ENCODE data around the gene SMC1B.
"Not testable (repeated sequence)": the region's sequence is repeated elsewhere in the genome, so short reads cannot be mapped to it uniquely, and the experiment has no call there.

The SMC1B gene

DNA sequence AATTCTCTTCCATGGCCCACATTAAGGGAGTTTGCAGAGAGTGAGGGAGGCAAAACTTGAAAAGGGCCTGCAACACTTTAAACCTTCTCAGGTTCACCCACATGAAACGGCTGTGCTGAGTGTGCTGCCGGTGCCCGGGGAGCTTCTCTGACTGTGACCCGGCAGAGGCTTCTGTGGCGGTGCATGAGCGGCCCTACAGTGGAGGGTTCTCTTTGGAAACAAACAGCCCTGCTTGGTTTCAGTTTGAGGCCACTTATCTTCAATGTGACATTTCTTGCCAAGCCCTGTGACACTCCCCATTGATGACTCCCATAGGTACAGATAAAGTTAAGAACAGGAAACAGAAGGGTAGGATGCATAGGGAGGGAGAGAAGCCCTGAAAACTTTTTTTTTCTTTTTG, 71.9 kb downstream of the SMC1B start:
- DNase-seq (ENCODE audit: low read depth), result no peak

DNA sequence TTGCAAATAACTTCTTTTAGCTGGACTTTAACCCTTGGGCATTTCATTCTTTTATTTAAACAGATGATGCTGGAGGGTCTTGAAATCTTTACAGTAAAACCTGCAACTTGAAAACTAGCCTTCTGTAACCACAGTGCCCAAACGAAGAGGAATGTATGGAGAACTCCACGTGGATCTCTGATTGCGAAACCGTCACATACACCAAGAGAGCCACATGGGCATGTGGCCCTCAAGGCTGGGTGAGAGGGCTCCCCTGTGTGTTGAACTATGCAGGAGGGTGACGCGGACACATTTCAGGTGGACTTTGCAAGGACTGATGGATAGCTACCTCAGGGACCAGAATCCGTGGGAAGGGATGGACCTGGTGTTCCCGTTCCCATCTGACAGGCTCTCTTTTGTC, 73.1 kb downstream of the SMC1B start:
- no peak for DNase-seq (ENCODE audit: low read depth)

DNA sequence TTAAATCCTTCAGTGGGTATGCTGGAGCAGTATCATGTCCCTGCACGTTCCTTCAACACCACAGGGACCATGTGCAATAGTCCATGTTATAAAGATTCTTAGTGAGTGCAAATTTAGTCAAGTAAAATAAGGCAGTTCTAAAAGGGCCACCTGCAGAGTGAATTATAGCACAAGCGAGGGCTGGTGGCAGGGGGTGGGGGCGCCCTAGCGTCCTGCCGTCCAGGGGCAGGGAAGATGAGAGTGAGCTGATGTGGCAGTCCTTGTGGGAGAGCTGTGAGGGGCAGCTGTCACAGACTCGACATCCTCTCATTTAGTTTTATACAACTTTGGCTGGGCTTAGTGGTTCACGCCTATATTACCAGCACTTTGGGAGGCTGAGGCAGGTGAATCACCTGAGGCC, 74.6 kb downstream of the SMC1B start:
- no peak for DNase-seq (ENCODE audit: low read depth)

DNA sequence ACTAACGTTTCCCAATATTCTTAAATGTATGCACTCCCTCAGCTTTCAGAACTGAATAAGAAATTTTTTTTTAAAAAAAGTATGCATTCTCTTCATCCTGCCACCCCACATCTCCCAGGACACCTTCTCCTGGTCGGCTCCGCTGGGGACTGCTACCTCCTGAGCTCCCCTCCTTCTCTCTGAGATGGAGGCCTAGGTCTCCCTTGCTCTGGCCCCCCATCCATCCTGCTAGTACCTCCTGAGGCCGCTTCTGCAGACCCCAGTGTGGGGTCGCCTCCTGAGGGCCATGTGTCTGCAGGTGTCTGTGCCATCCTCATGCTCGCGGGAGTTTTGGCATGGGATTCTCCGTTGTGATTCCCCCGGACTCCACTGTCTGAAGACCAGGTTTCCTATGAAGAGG, 75.9 kb downstream of the SMC1B start:
- DNase-seq (ENCODE audit: low read depth), result no peak

DNA sequence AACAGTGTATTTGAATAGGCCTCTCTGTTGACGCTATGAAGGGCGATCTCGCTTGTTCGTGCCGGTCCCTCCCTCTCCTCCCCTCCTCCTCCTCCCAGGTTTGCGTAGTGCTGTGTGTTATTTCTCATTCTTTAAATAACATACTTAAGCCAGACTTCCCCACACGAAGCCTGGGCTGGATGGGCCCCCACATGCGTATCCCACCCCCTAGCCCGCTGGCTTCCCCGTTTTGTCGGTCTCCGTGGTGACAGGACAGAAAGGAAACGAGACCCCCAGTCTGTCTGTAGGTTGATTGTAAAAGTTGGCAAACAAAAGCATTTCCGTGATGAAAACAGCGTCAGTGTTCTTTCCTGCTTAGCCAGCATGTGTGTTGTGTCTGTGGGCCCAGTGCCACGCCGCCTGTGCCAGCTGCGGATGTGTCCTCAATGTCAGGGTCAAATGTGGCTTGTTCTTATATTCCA, 76.4 kb downstream of the SMC1B start:
- no peak for DNase-seq (ENCODE audit: low read depth)

DNA sequence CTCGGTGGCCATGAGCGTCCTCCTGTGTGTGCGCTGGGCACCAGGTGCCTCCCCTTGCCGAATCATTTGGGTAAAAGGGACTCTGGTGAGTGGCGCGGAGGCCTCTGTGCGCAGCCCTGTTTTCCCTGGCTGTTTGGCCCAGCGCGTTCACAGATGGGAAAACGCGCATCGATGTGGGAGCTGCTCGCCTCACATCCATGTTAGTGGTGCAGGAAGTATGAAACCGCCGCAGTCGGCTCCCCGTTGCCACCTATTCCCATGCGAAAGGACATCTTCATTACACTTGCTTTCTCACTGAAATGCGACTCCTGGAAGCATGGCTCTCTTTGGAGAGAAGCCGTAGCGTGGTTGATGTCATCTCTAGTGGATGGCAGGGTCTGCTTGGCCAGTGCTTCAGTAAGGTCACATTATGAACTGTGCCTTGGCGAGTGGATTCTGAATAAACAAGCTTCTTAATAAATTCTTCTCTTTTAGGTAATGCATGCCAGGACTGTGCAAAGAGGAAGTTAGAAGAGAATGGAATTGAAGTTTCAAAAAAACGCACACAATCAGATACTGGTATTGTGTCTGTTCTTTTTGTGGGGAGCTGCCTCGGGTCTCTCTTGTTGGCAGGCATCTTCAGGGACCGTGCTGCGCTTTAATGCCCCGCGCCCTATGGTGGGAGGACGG, 77.4 kb downstream of the SMC1B start:
- DNase-seq (ENCODE audit: low read depth), result no peak

DNA sequence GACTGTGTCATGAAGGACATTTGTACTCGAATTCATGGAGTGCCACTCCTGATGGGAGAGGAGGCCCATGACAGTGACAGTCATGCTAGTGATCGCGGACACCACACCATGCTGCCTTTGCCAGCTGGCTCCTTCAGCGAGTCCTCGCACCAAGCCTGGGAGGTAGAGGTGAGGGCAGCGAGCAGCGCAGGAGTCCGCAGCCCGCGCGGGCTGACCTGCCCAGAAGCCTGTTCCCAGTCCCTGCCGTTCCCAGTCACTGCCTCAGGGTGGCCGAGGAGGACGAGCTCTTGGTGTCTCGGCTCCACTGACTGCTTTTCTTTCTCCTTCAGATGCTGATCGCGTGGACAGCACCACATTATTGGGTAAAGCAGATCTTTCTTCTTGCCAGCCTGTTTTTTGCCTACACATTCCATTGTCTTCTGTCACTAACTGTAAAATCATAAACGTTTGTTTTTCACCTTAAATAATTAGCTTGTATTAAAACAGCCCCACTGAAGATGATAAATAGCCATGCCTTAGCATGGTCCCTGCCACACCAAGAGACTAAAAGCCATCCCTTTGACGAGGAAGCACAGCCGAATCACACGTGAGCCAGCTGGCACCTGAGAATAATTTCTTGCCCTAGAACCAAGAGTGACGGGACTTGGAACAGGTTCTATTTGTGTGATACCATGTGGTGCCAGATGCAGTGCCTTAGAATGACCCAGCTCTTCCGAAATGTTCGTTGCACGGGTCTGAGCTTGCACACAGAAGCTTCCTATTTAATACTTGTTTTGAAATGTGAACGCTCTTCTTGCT, 78.2 kb downstream of the SMC1B start:
- DNase-seq (ENCODE audit: low read depth), result no peak

DNA sequence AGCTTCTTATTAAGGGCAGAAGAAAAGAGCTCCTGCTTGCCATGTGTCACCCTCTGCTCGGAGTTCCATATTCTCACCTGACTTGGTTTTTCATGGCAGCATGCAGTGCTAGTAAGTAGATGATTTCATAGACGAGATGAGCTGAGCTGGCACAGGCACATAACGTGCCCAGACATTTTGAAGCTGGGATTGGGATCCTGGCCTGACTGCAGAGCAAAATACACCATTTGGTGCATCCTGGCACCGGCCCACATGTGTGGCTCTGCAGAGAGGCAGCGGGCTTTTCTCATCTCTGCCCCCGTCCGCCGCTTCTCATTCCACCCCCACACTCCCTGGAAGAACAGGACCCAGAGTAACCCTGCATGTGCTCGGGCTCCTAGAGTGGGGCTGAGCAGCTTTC, 78.9 kb downstream of the SMC1B start:
- no peak for DNase-seq (ENCODE audit: low read depth)

DNA sequence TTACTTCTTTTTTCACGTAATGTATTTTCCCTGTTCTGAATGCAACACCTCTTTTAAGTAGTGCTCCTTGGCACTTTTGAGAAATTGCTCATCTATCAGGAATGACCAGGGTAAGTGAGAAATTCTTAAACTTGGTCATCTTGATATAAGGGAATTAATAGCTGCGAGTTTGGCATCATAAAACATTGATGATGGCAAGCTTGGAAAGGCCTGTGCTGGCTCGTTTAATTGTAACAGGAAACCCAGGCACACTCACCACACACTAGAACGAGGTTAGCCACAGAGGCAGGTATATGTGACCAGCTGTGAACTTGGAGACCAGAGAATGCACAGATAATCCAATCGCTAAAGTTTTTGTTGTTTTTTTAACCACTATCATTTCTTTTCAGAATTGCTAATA, 79.3 kb downstream of the SMC1B start:
- no peak for DNase-seq (ENCODE audit: low read depth)

DNA sequence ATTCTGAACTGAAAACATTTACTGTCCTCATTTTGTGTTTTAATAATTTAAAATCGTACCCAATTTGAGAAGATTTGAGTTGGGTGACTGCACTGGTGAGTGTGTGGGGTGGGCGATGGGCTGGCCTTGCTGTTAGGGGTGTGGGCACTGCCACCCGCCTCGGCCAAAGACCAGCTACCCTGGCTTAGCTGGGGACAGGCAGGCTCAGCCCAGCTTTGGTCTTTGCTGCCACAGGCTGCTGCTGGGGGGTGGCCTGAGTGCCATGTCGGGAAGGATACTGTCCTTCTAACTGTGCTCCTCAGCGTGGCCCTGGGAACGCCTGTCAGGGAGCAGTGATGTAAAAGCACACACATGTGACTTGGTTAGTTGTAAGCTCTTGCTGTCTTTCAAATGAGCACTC, 81.4 kb downstream of the SMC1B start:
- no peak for DNase-seq (ENCODE audit: low read depth)

DNA sequence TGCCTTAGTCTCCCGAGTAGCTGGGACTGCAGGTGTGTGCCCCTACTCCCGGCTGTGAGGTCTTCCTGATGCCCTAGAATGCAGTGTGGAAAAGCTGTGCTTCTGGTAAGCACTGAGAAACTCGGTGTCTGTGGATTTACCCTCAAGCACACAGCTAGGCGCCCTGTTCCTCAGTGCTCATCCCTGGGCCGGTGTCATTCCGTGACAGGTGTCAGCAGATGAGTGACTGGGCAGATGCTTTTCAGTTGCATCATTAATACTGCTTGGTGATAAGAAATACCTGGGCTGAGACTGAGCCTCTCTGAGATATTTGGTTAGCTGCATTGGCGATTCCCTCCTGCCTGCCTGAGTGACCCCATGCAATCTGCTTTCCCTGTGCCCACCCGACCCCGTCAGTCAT, 81.9 kb downstream of the SMC1B start:
- DNase-seq (ENCODE audit: low read depth), result no peak

DNA sequence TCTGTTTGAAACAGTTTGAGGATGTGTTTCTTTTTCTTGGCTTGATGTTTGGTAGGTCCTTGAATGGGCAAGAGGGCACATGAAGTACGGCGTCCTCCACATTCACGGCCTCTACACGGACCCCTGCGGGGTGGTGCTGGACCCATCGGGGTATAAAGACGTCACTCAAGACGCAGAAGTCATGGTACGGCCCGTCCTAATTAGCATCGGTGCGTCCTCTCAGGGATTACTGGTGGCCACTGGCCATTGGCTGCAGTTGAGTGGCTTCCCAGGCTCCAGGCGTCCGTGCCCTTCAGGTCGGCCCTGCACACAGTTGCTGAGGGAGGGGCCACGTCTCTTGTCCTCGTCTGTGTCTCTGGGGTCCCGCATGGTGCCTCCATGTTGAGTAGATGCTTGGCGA, 82.9 kb downstream of the SMC1B start:
- DNase-seq (ENCODE audit: low read depth), result no peak

DNA sequence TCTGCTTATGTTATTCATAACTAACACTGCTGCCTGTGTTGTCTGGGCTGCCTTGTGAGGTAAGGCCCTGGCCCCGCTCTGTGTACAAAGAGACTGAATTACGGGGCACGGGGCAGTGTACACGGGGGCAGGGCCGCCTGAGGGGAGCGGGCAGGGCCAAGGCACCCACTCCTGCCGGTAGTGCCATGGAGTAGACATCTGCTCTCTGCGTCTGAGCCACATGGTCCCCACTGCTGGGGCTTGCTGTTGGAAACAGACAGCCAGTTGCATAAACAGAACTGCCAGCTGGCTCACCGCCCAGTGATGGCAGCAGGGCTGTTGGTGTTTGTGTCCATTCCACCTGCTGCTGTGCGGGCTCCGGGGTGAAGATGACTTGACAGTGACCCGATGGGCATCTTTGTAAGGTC, 83.9 kb downstream of the SMC1B start:
- DNase-seq (ENCODE audit: low read depth), result no peak

DNA sequence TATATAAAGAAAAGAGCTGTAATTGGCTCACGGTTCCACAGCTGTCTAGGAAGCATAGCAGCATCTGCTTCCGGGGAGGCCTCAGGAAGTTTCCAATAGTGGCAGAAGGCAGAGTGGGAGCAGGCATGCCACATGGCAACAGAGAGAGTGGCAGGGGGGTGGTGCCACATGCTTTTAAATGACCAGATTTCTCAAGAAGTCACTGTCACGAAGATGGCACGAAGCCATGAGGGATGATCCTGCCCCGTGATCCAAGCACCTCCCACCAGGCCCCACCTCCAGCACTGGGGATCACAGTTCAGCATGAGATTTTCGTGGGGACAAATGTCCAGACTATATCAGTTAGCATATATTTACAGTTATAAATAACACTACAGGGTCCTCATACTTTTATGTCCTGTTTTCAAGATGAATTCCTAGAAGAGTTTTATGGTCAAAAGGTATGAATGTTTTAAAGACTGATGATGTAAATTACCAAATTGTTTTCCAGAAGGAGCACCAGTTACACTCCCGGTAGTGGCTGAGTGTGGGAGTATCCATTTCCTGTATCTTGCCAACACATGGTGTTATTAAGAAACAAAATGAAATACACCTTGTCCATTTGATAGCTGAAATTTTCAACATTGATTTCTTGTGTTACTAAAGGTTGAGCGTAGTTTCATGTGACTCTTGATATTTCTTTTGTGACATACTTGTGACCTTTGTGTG, 84.4 kb downstream of the SMC1B start:
- no peak for DNase-seq (ENCODE audit: low read depth)

DNA sequence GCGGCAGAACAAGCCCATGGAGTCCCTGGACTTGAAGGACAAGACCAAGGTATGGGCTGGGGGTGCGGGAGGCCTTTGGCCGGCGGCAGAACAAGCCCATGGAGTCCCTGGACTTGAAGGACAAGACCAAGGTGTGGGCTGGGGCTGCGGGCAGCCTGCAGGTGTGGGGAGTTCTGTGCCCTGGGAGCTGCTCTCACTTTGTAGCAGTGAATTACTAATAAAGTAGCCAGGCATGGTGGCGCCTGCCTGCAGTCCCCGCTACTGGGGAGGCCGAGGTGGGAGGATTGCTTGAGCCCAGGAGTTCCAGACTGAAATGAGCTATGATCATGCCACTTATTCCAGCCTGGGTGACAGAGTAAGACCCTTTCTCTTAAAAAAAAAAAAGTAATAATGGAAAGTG, 85.1 kb downstream of the SMC1B start:
- DNase-seq (ENCODE audit: low read depth), result not testable (repeated sequence)

DNA sequence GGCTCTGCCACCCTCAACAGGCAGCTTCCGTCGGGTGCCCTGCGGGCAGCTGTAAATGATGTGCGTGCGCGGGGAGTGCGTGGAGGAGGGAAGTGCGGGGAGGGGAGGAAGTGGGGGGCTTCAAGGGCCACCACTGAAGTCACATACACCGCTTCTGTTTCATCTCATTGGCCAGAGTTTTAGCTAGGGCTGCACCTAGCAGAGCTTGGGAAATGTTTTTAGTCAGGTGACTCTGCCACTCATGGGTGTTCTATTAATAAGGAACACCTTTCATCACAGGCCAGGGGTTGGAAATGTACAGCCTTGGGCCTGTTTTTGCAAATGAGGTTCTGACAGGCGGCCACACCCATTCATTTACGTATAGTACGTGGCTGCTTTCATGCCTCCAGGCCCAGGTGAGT, 89.1 kb downstream of the SMC1B start:
- DNase-seq (ENCODE audit: low read depth), result no peak

DNA sequence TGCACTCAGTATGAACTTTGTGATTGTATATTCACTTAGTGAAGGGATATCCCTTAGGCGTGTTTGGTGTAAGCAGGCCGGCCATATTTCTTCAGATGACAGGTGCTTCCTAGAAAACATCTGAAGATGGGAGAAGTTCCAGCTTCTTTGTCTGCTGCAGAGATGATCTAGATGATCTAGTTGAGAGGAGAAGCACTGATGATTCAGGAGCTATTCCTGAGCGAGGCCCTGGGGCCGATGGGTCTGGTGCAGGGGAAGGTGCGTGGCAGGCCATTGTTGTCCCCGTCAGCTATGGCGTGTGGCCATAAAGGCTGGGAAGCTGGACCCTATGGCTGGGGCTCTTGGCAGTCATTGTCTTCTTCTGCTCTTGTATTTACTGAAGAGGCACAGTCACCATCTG, 89.7 kb downstream of the SMC1B start:
- no peak for DNase-seq (ENCODE audit: low read depth)

DNA sequence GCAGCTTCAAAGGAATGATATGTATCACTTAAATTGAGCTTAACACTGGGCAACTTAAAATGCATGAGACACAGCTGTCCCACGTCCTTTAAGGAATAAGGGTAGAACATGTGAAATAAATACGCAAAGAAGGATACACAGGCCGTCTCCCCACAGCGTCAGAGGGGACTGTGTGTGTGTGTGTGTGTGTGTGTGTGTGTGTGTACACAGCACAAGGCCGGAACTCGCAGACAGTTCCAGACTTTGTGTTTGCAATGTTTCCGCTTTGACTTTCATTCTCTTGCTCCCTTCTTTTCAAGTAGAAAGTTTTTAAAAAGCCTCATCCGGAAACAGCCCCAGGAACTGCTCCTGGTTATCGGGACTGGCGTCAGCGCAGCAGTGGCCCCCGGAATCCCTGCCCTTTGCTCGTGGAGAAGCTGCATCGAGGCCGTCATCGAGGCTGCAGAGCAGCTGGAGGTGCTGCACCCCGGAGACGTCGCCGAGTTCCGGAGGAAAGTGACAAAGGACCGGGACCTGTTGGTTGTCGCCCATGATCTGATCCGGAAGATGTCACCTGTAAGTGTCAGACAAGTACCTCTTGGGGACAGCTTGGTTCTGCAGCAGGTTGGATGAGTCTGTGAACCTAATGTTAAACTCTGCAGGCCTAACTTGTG, 90.4 kb downstream of the SMC1B start:
- no peak for DNase-seq (ENCODE audit: low read depth)

DNA sequence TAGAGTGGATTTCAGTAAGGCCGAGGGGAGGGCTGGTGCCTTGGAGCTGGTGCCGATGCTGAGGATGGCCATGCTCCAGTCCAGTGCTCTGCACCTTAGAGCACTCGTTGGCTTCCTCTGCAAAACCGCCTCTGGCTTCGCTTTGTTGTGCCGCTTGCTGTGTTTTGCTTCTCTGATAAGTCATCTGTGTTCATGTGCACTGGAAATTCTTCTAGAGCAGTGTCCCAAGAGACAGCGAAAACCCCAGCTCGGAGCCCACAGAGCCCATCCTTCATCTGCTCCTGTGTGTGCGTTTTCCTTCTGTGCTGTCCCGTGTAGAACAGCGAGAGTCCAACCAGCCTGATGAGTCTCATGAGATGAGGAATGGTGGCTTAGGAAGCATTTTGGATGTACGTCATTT, 91.6 kb downstream of the SMC1B start:
- DNase-seq (ENCODE audit: low read depth), result no peak

DNA sequence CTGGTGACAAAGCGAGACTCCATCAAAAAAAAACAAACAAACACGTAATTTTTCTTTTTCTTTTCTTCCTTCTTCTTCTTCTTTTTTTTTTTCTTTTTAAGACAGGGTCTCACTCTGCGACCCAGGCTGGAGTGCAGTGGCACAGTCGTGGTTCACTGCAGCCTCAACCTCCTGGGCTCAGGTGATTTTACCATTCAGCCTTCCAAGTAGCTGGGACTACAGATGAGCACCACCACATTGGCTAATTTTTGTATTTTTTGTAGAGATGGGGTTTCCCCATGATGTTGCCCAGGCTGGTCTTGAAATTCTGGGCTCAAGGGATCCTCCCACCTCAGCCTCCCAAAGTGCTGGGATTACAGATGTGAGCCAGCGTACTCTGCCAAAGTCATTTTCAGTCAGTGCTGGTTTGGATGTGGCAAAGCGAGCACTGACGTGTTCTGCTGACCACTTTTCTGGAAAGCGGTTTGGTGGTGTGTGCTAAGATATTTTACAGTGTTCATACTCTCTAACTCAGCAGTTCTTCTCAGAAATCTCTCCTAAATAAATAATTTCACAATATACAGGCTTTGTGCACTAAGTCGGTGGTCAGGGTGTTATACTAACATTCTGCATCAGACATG, 92.9 kb downstream of the SMC1B start:
- DNase-seq (ENCODE audit: low read depth), result no peak

DNA sequence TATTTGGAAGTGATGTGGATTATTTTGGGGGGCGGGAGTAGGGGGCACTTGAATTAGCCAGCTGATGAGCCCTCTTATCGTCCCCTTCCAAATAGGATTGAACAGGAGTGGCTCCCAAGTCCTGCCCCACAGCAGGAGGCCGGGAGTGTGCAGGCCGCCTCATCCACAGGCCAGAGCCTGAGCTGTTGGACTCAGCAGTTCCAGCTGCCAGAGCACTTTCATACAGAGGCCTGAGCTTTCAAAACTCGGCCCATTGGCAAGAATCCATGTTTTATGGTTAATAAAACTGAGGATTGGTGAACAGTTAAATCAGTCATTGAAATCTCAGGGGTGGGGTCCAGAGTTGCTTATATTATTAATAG, 94.1 kb downstream of the SMC1B start:
- peak; percentile 31 for DNase-seq (ENCODE audit: low read depth)
